Endometrial microvascular endothelial cells (primary cell): Measurements from ENCODE around the gene EPB41L4A. TPM values are rescaled to one million over a fixed set of nuclear protein-coding genes. Genes with fewer than 3 reads are reported as not detected.

Source experiments
- in situ Hi-C: cut with HindIII; loops from 2 replicates; pipeline ENCODE4 v1.10.0; 2017; ENCODE audit warnings: low sequenced_read_pairs, low pct_unique_long_range_greater_than_20kb; ENCODE audit errors: inconsistent ontology term
- total RNA-seq: library from RNA; depleted of rRNA; stranded (reverse); fragments of >200 nt; gene quantifications from one replicate; pipeline ENCODE4 v1.2.3, GENCODE V29; 2015; ENCODE audit errors: inconsistent ontology term

Gene EPB41L4A
- total RNA-seq, 1 donor from 2014 or later: 16.5 TPM

- in situ Hi-C loops: no loop called here
Observed at GRCh38 chr5:112234000-112234399, 185.1 kb downstream of the EPB41L4A start.

- in situ Hi-C loops: no loop called here
Observed at GRCh38 chr5:112232667-112233066, 186.4 kb downstream of the EPB41L4A start.

- in situ Hi-C loops: no loop called here
Observed at GRCh38 chr5:112230606-112231005, 188.5 kb downstream of the EPB41L4A start.

GRCh38 chr5:112228667-112229066 is 190.4 kb downstream of the EPB41L4A start:
- in situ Hi-C loops: no loop called here

- in situ Hi-C loops: no loop called here
Observed at GRCh38 chr5:112227911-112228631, 191.0 kb downstream of the EPB41L4A start.

- in situ Hi-C loops: no loop called here
Observed at GRCh38 chr5:112226215-112226614, 192.9 kb downstream of the EPB41L4A start.

- in situ Hi-C loops: loop anchor here (25.0 kb wide), 1 partner anchor 189 kb away; the partner anchor contains the start of gene EPB41L4A
Observed at GRCh38 chr5:112222997-112223396, 196.1 kb downstream of the EPB41L4A start.

- in situ Hi-C loops: loop anchor here (25.0 kb wide), 1 partner anchor 191 kb away; the partner anchor contains the start of gene EPB41L4A
Observed at GRCh38 chr5:112221128-112221527, 197.9 kb downstream of the EPB41L4A start.

GRCh38 chr5:112219000-112219399 is 200.1 kb downstream of the EPB41L4A start:
- in situ Hi-C loops: loop anchor here (25.0 kb wide), 1 partner anchor 193 kb away; the partner anchor contains the start of gene EPB41L4A

- in situ Hi-C loops: loop anchor here (25.0 kb wide), 1 partner anchor 194 kb away; the partner anchor contains the start of gene EPB41L4A
Observed at GRCh38 chr5:112217843-112218579, 201.1 kb downstream of the EPB41L4A start.

GRCh38 chr5:112216140-112216539 is 202.9 kb downstream of the EPB41L4A start:
- in situ Hi-C loops: loop anchor here (25.0 kb wide), 1 partner anchor 196 kb away; the partner anchor contains the start of gene EPB41L4A

GRCh38 chr5:112210430-112211005 is 208.6 kb downstream of the EPB41L4A start:
- in situ Hi-C loops: loop anchor here (25.0 kb wide), 1 partner anchor 202 kb away; the partner anchor contains the start of gene EPB41L4A

GRCh38 chr5:112208699-112209615 is 210.1 kb downstream of the EPB41L4A start:
- in situ Hi-C loops: loop anchor here (25.0 kb wide), 1 partner anchor 203 kb away; the partner anchor contains the start of gene EPB41L4A

GRCh38 chr5:112208195-112208594 is 210.9 kb downstream of the EPB41L4A start:
- in situ Hi-C loops: loop anchor here (25.0 kb wide), 1 partner anchor 204 kb away; the partner anchor contains the start of gene EPB41L4A

- in situ Hi-C loops: loop anchor here (25.0 kb wide), 1 partner anchor 206 kb away; the partner anchor contains the start of gene EPB41L4A
Observed at GRCh38 chr5:112205846-112206245, 213.2 kb downstream of the EPB41L4A start.

- in situ Hi-C loops: loop anchor here (25.0 kb wide), 1 partner anchor 209 kb away; the partner anchor contains the start of gene EPB41L4A
Observed at GRCh38 chr5:112203229-112203628, 215.8 kb downstream of the EPB41L4A start.

GRCh38 chr5:112202694-112203093 is 216.4 kb downstream of the EPB41L4A start:
- in situ Hi-C loops: loop anchor here (25.0 kb wide), 1 partner anchor 210 kb away; the partner anchor contains the start of gene EPB41L4A

- in situ Hi-C loops: loop anchor here (25.0 kb wide), 1 partner anchor 211 kb away; the partner anchor contains the start of gene EPB41L4A
Observed at GRCh38 chr5:112201141-112201540, 217.9 kb downstream of the EPB41L4A start.
